Left colon (tissue), 2 donors: ENCODE results near the gene AGMO. TPM values are rescaled to one million over a fixed set of nuclear protein-coding genes. Genes with fewer than 3 reads are reported as not detected.

Source experiments
- ATAC-seq: fragments of 200-7000 bp; cut with Tn5 transposase; one replicate; pipeline ENCODE4 v1.9.1; 2020; ENCODE audit warnings: mild to moderate bottlenecking, moderate library complexity
- DNase-seq, 2 donors: peaks; one replicate each; pipeline ENCODE4 v3.0.0-alpha.2; 2020
- intact Hi-C, 2 donors: fragments of 100-400 bp; cut with DNase I in 1 of 2; cut with micrococcal nuclease in 1 of 2; formaldehyde crosslinking; loops; one replicate each; pipeline versions ENCODE4 v1.11.2 to v1.14.0; 2022; cut with DNase I, micrococcal nuclease
- total RNA-seq, 2 donors: library from RNA; stranded (reverse); fragmentation: NEBNext Ultra II Directional; extraction: Animal tissue kit (Norgen Biotek cat#: 25700); gene quantifications; one replicate each; pipeline ENCODE4 v1.2.1, GENCODE V29; 2021
- donor health status: DM: no; HTN: no; CAD: no.
- donor health status: DM: yes; HTN: yes; CAD: no.

Gene AGMO
- total RNA-seq, 2 donors from 2014 or later = 0.37 to 1.9 TPM

GRCh38 chr7:15475808-15476530 lies 85.8 kb downstream of the AGMO start:
- DNase-seq (no peak), ATAC-seq (no peak)
- intact Hi-C loops = no loop called here

- ATAC-seq = no peak
- intact Hi-C loops = no loop called here
- no peak for DNase-seq
Measured at GRCh38 chr7:15471669-15471950, 90.2 kb downstream of the AGMO start.

GRCh38 chr7:15470825-15471668 lies 90.8 kb downstream of the AGMO start:
- ATAC-seq = no peak
- intact Hi-C loops = no loop called here
- no peak for DNase-seq

- ATAC-seq = no peak
- intact Hi-C loops = no loop called here
- no peak for DNase-seq
Measured at GRCh38 chr7:15464667-15465121, 97.1 kb downstream of the AGMO start.

- intact Hi-C loops = no loop called here
- ATAC-seq (no peak), DNase-seq (no peak)
Measured at GRCh38 chr7:15463801-15464666, 97.8 kb downstream of the AGMO start.

GRCh38 chr7:15462721-15463389 lies 99.0 kb downstream of the AGMO start:
- DNase-seq = no peak
- intact Hi-C loops = no loop called here
- no peak for ATAC-seq

- no peak for ATAC-seq
Measured at GRCh38 chr7:15461576-15461975, 100.2 kb downstream of the AGMO start.

GRCh38 chr7:15459018-15459615 lies 102.7 kb downstream of the AGMO start:
- DNase-seq (no peak), ATAC-seq (no peak)
- intact Hi-C loops = no loop called here

More at GRCh38 chr7:15461576-15461975, 100.2 kb downstream of the AGMO start:
- intact Hi-C loops = no loop called here
- DNase-seq = no peak

GRCh38 chr7:15457990-15458955 lies 103.5 kb downstream of the AGMO start:
- no peak for ATAC-seq
- DNase-seq = no peak
- intact Hi-C loops = no loop called here

- DNase-seq (no peak), ATAC-seq (no peak)
- intact Hi-C loops = no loop called here
Measured at GRCh38 chr7:15452670-15453069, 109.1 kb downstream of the AGMO start.

GRCh38 chr7:15446722-15447121 lies 115.1 kb downstream of the AGMO start:
- no peak for ATAC-seq
- intact Hi-C loops = no loop called here
- no peak for DNase-seq

- no peak for ATAC-seq
- DNase-seq = no peak
- intact Hi-C loops = no loop called here
Measured at GRCh38 chr7:15446280-15446679, 115.5 kb downstream of the AGMO start.

GRCh38 chr7:15441915-15442314 lies 119.9 kb downstream of the AGMO start:
- intact Hi-C loops = no loop called here
- DNase-seq = no peak
- ATAC-seq = no peak

- no peak for ATAC-seq
- no peak for DNase-seq
- intact Hi-C loops = no loop called here
Measured at GRCh38 chr7:15440482-15440881, 121.3 kb downstream of the AGMO start.

GRCh38 chr7:15439853-15440252 lies 122.0 kb downstream of the AGMO start:
- intact Hi-C loops = no loop called here
- no peak for DNase-seq
- no peak for ATAC-seq

GRCh38 chr7:15433151-15433550 lies 128.7 kb downstream of the AGMO start:
- DNase-seq = no peak
- no peak for ATAC-seq
- intact Hi-C loops = no loop called here

GRCh38 chr7:15430911-15431310 lies 130.9 kb downstream of the AGMO start:
- intact Hi-C loops = no loop called here
- no peak for DNase-seq
- ATAC-seq = no peak

GRCh38 chr7:15430191-15430590 lies 131.6 kb downstream of the AGMO start:
- DNase-seq (no peak), ATAC-seq (no peak)
- intact Hi-C loops = no loop called here
